HG03196 (cell line): Measurements from ENCODE around the gene MEGF10.

Source experiments
- ATAC-seq: cut with Tn5 transposase; IDR thresholded peaks from one replicate; pipeline ENCODE4 v1.9.1; 2021; ENCODE audit not compliant: unreplicated experiment

The MEGF10 gene

DNA sequence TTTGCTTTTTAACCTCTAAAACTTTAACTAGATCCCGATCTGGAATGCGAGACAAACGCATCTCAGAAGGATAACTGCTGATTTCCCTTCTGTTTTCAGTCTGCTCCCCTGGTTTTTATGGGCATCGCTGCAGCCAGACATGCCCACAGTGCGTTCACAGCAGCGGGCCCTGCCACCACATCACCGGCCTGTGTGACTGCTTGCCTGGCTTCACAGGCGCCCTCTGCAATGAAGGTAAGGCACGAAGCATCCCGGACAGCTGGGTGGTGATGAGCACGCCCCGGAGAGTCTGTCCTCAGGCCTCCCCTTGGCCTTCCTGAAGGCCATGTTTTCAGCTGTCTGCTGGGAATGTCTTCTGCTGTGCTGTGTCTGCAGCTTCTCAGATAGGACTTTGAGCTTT is 144.0 kb downstream of the MEGF10 start:
- ATAC-seq, result no peak

DNA sequence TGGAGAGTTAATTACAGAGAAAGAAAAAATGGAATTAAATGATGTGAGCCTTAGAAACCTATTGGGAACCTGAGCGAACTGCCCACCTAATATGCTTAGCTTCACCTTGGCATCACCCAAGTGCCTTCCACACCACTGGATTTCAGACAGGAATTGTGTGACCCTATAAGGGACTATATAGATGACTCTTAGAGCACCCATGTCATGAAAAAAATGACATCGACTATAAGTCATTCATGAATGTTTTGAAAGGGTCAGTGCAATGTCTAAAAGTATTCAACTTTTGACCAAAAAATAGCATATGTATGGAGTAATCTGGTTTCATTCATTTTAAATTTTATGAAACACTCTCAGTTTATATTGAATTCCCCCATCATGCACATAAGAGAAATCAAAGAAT is 145.2 kb downstream of the MEGF10 start:
- ATAC-seq, result no peak

DNA sequence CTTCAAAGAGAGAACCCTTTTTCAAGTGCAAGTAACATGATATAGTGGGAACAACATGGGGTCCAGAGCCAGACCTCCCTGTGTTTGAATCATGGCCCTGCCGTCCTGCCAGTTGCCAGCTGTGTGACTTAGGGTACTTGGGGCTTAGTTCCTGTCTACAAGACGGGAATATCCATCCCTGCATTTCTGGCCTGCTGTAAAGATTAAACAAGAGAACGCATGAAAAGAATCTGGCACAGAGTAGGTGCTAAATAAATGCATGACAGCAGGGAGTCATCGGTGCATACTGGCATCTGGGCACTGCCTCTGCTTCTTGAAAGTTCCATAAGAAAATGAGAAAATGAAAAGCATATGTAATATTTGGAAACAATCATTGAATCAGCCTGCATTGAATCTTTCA is 149.0 kb downstream of the MEGF10 start:
- no peak for ATAC-seq

DNA sequence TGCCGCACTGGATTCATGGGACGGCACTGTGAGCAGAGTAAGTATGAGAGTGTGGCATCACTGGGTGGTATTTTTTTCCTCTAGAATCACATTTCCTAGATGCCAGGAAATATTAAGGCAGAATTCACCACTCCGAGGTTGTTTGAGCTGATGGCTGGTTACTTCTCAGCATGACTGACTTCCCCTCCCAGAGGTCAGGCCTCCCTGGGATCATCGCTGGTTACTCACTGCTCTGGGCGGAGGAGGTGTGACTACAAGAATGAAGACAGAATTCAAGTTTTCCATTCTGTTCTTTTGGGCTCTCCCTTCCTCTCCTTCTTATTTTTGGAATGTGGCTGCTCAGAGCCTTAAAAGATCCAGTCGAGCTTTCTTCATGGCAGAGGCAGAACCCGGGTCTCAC is 150.2 kb downstream of the MEGF10 start:
- ATAC-seq, result no peak

DNA sequence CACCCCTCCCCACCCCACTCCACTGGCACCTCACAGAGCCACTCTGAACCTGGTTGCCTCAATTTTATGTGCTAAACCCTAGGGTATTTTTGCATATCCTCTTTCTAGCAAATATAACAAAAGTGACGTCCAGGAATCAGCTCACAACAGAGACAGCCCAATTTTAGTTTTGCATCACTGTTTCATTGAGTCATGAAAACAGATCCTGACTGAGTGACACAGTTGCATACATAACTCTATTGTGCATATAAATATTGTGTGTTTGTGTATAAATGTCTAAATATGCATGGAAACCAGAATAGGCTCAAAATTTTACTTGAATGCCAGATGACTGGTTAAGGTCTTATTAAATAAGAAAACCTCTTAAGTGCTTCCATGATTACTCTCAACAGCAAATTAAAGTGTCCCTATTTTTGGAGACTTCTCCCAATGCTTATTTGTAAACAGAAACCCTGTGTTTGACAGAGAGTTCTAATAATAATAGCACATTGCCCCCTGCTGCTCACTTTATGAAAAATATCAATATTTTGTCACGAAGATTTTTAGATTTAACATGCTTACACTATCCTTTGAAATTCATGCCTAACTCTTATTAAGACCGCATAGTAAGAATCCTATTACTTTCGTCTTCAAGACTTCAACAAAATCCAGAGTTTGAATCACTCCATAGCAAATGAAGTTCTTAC is 151.3 kb downstream of the MEGF10 start:
- ATAC-seq, result no peak

DNA sequence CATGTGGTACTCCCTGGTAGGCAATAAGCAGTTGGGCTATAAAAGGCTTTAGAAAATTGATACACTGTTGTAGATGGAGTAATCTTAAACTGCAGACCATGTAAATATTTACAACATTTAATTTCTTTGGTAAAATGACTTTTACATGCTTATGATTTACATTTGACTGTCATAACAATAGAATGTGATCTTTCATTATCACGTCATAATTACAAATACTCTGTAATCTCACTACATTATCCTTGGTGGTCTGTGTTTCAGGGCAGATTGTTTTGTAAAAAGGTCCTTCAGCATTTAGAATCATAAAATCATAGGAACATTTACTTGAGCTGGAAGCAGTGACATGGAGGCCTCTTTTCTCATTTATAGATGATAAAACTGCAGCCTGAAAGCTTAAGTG is 153.6 kb downstream of the MEGF10 start:
- ATAC-seq, result no peak

DNA sequence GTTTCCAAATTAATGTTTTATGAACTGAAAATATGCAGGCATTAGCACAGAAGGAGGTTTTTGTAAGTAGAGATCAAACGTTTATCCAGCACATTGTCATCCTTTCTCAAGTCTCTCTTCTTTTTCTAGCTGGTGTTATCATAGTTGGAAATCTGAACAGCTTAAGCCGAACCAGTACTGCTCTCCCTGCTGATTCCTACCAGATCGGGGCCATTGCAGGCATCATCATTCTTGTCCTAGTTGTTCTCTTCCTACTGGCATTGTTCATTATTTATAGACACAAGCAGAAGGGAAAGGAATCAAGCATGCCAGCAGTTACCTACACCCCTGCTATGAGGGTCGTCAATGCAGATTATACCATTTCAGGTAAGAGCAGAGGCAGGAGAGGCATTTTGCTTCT is 154.7 kb downstream of the MEGF10 start:
- ATAC-seq, result no peak

DNA sequence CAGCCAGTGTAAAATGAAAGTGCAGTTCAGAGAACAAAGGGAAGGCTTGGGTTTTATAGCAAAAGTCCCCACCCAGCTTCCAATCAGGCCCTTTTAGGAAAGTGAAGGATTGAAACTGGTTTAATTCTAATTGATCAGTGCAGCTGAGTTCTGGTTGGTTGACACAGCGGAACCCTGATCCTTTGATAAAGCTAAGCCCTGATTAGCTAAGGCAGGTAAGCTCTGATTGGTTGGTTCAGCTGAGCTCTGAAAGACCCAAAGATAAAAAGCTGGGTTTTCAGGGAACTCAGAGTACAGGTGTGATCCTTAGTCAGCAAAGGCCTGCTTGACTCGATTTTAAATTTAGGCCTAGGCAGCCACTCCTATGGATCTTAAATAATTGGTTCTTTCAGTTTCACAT is 156.0 kb downstream of the MEGF10 start:
- no peak for ATAC-seq

DNA sequence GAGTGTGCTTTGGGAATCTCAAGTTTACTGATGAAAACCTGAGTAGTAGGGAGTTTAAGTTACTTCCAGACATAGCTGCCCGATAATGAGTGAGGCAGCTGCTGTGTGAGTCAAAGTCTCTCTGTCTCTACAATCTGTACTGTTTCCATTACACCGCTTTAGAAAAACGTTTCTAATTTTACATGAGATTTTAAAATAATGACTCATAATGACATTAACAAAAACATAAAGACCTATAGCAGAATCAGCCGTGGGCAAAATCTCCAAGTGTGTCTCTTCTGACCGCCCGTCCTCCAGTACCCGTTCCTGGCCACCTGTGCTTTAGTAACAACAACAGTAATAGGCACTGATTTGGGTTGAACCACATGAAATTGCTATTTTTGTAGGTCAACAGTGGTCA is 157.2 kb downstream of the MEGF10 start:
- ATAC-seq, result no peak

DNA sequence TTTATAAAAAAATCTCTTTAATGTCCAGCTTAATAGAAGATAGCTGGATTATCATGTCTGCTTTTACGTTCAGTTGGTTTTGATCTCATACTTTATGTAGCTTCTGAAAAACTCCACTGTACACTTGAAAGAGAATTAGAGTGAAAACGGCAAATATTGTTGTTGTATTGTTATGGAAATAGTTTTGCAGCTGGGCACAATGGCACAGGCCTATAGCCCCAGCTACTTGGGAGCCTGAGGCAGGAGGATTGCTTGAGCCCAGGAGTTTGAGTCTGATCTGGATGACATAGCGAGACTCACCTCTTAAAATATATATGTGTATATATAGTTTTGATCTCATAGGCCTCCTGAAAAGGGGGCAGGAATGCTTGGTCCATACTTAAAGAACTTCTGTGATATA is 159.4 kb downstream of the MEGF10 start:
- ATAC-seq, result no peak

DNA sequence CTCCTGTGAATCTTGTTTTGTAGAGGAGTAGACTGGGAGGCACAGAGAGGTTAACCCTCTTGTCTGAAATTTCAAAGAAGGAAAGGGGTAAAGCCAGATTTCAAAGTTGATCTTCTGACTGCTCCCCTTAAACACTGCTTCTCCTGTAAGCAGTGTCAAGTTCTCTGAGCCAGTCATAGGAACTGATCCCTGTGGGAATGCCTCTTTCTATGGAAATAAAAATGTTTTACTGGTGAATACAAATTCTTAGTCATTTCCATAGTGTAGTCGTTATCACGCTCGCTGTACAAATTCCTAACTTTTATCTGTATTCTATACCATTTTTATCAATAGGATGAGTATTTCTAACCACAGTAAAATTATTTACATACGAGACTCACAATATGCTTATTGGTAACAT is 160.5 kb downstream of the MEGF10 start:
- ATAC-seq, result no peak

DNA sequence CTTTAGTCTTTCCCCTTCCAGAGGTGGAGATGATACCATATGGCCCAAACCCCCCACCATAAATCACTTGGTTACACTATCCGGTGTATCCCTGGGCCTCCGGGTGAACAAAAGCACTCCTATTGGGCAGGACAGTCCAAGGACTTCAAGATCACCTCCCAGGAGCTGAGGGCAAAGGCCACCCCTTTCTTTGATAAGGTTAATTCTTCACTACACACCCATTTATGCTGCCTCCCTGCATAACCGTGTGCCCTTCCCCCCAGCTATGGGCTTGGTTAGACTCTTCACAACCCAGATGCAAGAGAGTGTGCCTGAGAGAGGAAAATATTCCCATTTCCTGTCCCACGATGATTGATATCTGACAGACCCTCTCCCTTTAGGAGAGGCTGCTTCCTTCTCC is 162.0 kb downstream of the MEGF10 start:
- no peak for ATAC-seq

DNA sequence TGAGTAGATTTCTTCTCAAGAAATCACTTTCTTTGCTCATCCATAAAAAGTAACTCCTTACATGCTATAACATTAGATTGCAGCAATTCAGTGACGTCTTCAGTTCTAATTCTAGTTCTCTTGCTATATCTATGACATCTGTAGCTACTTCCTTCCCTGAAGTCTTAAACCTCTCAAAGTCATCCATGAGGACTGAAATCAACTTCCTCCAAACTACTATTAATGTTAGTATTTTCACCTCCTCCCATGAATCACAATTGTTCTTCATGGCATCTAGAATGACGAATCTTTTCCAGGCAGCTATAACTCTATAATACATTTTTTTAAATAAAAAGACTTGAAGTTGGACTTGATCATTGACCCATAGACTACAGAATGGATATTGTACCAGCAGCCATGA is 180.6 kb downstream of the MEGF10 start:
- no peak for ATAC-seq

DNA sequence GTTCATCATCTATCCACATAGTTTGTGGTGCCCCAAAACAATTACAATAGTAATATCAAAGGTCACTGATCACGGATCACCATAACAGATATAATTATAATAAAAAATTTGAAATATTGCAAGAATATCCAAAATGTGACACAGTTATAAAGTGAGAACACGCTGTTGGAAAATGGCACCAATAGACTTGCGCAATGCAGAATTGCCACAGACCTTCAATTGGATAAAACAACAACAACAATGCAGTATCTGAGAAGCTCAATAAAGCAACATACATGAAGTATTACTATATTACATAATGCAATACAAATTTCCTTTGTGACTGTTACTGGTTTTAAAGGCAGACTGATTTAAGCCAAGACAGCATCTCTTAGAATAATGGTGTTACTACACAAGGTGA is 182.1 kb downstream of the MEGF10 start:
- no peak for ATAC-seq

DNA sequence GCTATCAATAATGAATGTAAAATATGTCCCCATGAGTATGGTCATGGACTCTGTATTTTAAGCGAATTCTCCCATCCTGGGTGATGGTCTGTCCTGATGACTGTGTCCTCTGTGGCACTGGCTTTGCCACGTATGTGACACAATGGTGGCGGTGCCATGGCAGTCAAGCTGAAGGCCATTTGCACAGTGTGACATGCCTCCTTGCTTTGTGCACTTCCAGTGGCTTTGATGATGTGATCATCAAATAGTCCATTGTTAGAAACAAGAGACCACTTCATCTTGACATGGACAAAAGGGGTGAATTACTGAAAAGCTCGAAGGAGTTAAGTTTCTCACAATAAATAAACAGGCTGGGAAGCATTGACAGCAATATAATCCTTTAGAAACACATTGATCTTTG is 195.9 kb downstream of the MEGF10 start:
- ATAC-seq, result no peak

DNA sequence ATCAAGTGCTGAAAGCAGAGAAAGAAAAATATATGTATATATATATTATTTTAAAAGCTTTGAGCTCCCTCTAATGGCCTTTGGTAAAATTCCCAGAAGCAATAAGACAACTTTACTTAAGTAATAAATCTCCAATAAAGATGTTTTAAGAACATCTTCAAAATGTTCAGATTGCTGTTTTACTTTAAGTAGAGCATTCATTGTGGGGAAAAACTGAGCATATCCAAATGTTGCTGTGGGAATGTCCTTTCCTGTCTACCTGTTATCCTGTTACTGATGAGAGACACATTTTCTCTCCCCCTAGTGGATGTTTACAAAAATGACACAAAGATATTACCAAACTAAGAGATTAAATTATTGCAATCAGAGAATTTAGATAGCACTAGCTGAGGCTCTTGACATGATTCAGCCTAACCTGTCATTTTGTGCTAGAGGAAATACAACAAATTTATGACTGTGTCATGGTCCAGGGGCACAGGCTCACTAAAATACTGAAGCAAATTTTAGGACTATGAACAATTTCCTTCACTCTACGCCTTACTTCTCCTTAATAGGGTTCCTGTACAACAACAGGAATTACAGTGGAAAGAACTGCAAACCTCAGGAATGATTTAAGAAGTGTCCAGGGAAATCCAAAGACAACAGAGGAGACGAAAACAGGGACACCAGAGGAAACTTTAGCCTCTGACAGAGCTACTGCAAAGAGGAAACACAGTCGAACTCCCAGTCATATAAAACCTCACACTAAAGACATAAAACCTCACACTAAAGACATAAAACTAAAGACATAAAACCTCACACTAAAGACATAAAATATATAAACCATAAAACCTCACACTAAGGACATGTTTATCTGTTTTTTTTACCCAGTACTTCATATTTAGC is 202.5 kb downstream of the MEGF10 start:
- peak; percentile 61 for ATAC-seq

DNA sequence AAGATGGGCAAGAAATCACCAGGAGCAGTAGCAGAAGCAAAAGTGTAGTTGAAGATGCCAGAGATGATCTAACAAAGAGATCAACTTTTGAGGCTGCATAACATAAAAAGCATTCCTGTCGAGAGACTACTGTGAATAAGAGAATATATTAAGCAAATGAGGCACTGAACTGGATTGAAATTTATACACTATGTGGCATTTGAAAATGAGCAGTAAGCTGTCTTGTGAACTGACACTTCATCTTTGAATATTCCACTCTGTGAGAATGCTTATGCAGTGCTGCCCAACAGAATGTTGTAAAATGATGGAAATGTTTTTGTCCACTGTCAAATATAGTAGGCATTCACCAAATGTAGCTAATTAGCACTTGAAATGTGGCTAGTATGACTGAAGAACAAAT is 208.0 kb downstream of the MEGF10 start:
- no peak for ATAC-seq

DNA sequence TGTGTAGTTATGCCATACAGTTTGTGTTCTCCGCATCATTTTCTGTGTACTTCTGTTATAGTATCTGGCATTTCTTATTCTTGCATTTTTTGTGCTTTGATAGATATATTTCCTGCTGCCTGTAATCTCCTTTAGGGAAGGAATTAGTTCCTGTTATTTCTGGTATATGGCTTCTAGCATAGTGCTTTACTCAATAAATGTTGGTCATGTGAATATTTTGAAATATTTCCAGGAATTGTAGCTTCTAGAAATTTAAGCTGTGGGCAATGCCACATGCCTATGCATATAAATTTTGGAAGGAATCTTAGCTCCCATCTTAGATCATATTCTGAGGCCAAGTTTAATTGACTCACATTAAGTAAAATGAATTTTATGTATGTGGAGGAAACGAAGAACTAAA is 215.3 kb downstream of the MEGF10 start:
- no peak for ATAC-seq

DNA sequence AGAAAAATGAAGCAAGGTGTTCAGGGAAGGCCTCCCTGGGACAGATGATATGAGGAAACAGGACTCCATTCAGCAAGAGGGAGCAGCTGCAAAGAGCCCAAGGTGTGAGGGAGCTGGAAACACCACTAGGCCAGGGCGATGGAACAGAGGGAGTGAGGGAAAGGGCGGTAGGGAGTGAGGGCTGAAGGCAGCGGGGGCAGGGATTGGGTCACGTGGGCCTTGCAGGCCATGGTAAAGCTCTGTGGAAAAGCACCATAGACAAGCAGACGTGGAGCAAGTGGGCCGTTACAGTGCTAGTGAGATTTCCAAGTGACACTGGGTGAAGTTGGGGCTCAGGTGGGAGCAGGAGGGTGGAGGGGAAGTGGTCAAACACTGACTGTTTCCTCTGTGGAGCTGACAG is 216.0 kb downstream of the MEGF10 start:
- ATAC-seq, result no peak

DNA sequence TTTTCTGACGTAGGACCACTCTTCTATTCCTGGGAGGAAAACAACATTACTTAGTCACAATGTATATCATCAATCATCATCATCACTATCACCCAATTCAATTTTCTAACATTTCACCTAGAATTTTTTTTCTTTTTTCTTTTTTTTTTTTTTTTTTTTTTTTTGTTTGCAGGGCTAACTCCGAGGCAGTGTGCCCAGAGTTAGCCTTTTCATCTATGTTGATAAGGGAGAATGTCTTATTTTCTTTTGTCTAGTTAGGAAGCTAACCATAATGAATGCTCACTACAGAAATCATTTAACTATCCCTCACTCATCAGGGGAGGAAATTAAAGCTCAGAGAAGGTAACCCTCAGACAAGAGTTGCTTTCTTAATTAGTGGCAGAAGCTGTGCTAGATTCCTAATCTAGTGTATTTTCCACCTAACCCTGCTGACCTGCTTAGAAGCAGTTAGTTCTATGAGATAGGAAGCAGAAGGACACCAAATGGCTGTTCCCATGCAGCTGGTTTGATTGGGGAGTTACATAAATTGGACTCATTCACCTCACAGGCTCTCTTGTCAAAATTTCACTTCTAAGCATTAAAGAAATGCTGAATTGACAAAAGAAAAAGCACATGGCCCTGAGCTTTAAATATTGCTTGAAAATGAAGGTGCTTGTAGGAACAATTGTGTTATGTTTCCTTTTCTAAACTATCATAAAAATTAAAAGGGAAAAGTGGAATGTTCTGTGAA is 218.2 kb downstream of the MEGF10 start:
- ATAC-seq, result no peak
